ENCODE results near the gene PIBF1.

DNA sequence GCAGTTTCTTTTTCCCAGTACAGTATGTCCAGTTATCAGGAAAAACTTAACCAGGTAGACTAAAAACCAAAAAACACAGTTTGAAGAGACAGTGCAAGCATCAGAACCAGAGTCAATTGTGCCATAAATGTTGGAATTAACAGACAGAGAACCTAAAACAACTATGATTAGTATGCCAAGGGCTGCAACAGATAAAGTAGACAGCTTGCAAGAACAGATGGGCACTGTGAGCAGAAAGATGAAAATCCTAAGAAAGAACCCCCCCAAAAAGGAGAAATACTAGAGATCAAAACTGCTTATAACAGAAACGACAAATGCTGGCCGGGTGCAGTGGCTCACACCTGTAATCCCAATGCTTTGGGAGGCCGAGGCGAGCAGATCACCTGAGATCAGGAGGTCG is 229.8 kb downstream of the PIBF1 start:
- TF ChIP-seq, protein P1, sequence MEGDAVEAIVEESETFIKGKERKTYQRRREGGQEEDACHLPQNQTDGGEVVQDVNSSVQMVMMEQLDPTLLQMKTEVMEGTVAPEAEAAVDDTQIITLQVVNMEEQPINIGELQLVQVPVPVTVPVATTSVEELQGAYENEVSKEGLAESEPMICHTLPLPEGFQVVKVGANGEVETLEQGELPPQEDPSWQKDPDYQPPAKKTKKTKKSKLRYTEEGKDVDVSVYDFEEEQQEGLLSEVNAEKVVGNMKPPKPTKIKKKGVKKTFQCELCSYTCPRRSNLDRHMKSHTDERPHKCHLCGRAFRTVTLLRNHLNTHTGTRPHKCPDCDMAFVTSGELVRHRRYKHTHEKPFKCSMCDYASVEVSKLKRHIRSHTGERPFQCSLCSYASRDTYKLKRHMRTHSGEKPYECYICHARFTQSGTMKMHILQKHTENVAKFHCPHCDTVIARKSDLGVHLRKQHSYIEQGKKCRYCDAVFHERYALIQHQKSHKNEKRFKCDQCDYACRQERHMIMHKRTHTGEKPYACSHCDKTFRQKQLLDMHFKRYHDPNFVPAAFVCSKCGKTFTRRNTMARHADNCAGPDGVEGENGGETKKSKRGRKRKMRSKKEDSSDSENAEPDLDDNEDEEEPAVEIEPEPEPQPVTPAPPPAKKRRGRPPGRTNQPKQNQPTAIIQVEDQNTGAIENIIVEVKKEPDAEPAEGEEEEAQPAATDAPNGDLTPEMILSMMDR (conservative IDR thresholded peaks at IDR 0.05 in 1 of 2, IDR thresholded peaks at IDR 0.05 in 1 of 2; ENCODE audit: extremely low read depth in 1 of 2, insufficient read depth in 1 of 2, low read depth in 1 of 2, low read length in 2 of 2), result no peak
- TF ChIP-seq EZH2 (IDR thresholded peaks at IDR 0.05; ENCODE audit: borderline replicate concordance, low read length), result no peak

All from mammary epithelial cell (primary cell).